ENCODE measurements around the gene SIGLECL1.

- TF ChIP-seq, protein P1, sequence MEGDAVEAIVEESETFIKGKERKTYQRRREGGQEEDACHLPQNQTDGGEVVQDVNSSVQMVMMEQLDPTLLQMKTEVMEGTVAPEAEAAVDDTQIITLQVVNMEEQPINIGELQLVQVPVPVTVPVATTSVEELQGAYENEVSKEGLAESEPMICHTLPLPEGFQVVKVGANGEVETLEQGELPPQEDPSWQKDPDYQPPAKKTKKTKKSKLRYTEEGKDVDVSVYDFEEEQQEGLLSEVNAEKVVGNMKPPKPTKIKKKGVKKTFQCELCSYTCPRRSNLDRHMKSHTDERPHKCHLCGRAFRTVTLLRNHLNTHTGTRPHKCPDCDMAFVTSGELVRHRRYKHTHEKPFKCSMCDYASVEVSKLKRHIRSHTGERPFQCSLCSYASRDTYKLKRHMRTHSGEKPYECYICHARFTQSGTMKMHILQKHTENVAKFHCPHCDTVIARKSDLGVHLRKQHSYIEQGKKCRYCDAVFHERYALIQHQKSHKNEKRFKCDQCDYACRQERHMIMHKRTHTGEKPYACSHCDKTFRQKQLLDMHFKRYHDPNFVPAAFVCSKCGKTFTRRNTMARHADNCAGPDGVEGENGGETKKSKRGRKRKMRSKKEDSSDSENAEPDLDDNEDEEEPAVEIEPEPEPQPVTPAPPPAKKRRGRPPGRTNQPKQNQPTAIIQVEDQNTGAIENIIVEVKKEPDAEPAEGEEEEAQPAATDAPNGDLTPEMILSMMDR (IDR thresholded peaks at IDR 0.05; ENCODE audit: low read length): no peak
- no peak for TF ChIP-seq EZH2phosphoT487 (IDR thresholded peaks at IDR 0.05; ENCODE audit: low read length)
- TF ChIP-seq EZH2 (optimal IDR thresholded peaks at IDR 0.05; ENCODE audit: low read depth, low read length): no peak
These were observed 47.0 kb upstream of the SIGLECL1 start for GRCh38 chr19:51203916-51204315.
